Heart right ventricle (tissue), 16 donors: ENCODE measurements around the gene MXRA7. TPM values are rescaled to one million over a fixed set of nuclear protein-coding genes. Genes with fewer than 3 reads are reported as not detected.

Experiments used
- ATAC-seq, 8 donors: fragments of 200-7000 bp; cut with Tn5 transposase; one replicate each; pipeline ENCODE4 v1.9.1; 2020; ENCODE audit warnings: mild to moderate bottlenecking in 8 of 8, moderate library complexity in 8 of 8, moderate number of reproducible peaks in 1 of 8
- DNase-seq, 2 donors: peaks; one replicate each; pipeline ENCODE4 v3.0.0-alpha.2; 2020
- H3K27ac ChIP-seq, 10 donors: fragments of 200-600 bp; sonication (generic) in 2 of 10; one replicate each; pipeline versions ENCODE4 v1.5.0 to v1.8.0; 2020 to 2022; ENCODE audit warnings: mild to moderate bottlenecking in 3 of 10
- H3K27me3 ChIP-seq, 7 donors: fragments of 200-600 bp; one replicate each; pipeline ENCODE4 v1.8.0; 2021 to 2022; ENCODE audit warnings: mild to moderate bottlenecking in 2 of 7
- H3K36me3 ChIP-seq, 9 donors: fragments of 200-600 bp; sonication (generic) in 1 of 9; one replicate each; pipeline versions ENCODE4 v1.5.0 to v1.8.0; 2020 to 2022; ENCODE audit warnings: mild to moderate bottlenecking in 2 of 9
- H3K4me1 ChIP-seq, 9 donors: fragments of 200-600 bp; sonication (generic) in 1 of 9; one replicate each; pipeline versions ENCODE4 v1.5.0 to v1.8.0; 2020 to 2022; ENCODE audit warnings: mild to moderate bottlenecking in 4 of 9
- H3K4me3 ChIP-seq, 10 donors: fragments of 200-600 bp; sonication (generic) in 2 of 10; one replicate each; pipeline versions ENCODE4 v1.5.0 to v1.8.0; 2020 to 2022; ENCODE audit warnings: mild to moderate bottlenecking in 7 of 10, moderate library complexity in 2 of 10
- H3K9me3 ChIP-seq, 11 donors: fragments of 200-600 bp in 10 of 11; sonication (generic) in 2 of 11; one replicate each; pipeline versions ENCODE4 v1.5.0 to v1.8.0; 2013 to 2022; ENCODE audit warnings: mild to moderate bottlenecking in 2 of 11, control low read depth in 1 of 11, moderate library complexity in 1 of 11
- CTCF ChIP-seq, 9 donors: fragments of 200-600 bp; sonication (generic) in 2 of 9; IDR thresholded peaks; one replicate each; pipeline versions ENCODE4 v1.5.0 to v1.8.0; 2021 to 2022; ENCODE audit warnings: antibody characterized with exemption in 9 of 9, mild to moderate bottlenecking in 5 of 9, moderate library complexity in 1 of 9
- WGBS, 2 donors: extraction: QIAGEN DNeasy Blood & Tissue Kit; methylation state at CpG; one replicate each; pipeline ENCODE4 v1.1.7; 2013; ENCODE audit warnings: inconsistent platforms in 1 of 2; 5-methylcytosine and 5-hydroxymethylcytosine counted together
- intact Hi-C, 10 donors: fragments of 100-400 bp; cut with DNase I; formaldehyde crosslinking; loops; one replicate each; pipeline versions ENCODE4 v1.11.1 to v1.14.2; 2022
- polyA plus RNA-seq, 2 donors: library from polyadenylated mRNA; stranded (reverse); fragments of 200-250 nt; gene quantifications; one replicate each; pipeline ENCODE4 v1.2.3, GENCODE V29; 2013
- total RNA-seq, 10 donors: library from RNA; stranded (reverse); fragmentation: NEBNext Ultra II Directional in 3 of 10; extraction: Animal tissue kit (Norgen Biotek cat#: 25700) in 3 of 10; gene quantifications; one replicate each; pipeline versions ENCODE4 v1.2.1 to v1.2.4, GENCODE V29; 2021 to 2023
- donor health status: Arrhythmogenic right ventricular cardiomyopathy.
- donor health status: ischemic (EF 13 %, LVEDD 7.1; RV severe dilation, severe dysfunction).
- donor health status: healthy with polysubstance abuse.
- donor health status: DM: no; HTN: yes; CAD: no.
- donor health status: DM: no; HTN: no; CAD: no.
- donor health status: ischemic (EF 25% LVEDD 6.9; RV normal size, moderate dysfunction).
- donor health status: ischemic (EF 25% LVEDD 5.7; RV mildly dilated, moderate dysfunction).
- donor health status: healthy.
- donor health status: DM: yes; HTN: yes; CAD: no.
- donor health status: Ischemic cardiomyopathy.
- donor health status: ischemic (EF 35%, LVEDD 5.7; RV mildly dilated, moderate dysfunction).
- donor health status: nonischemic (EF 11% LVEDD 7.7; RV severe dilation, severe dysfunction).
- donor health status: DM: yes; HTN: yes; CAD: no.
- donor health status: PGD.
- donor health status: ischemic (EF 29% LVEDD 5.4; RV normal size, mild dysfunction).
- donor health status: nonischemic (EF 23%, LVEDD 6.1; RV moderate dilation, normal function).

The MXRA7 gene
- total and polyA plus RNA-seq, 12 donors: 121 to 586 (median 413) TPM

- peak in 5 of 8 donors; percentile 16 to 48 (median 40) for ATAC-seq
- intact Hi-C loops: no loop called here
- DNase-seq: no peak
- peak overlapping the region in 9 of 10 donors; percentile 3 to 53 (median 37) for H3K4me3 ChIP-seq
- no peaks in the 10 kb centered on the region for H3K36me3 ChIP-seq
- H3K27me3 ChIP-seq: no peaks in the 10 kb centered on the region
- H3K9me3 ChIP-seq: peaks cover 0 to 16% (median 9%) of the 10 kb centered on the region in 11 donors
- H3K4me1 ChIP-seq: peaks cover 0 to 35% (median 6%) of the 10 kb centered on the region in 9 donors
- WGBS, 2 donors: 70 to 90% methylated on average over 6 of the region's 6 CpGs
- peak overlapping the region; percentile 3 to 88 (median 78) for H3K27ac ChIP-seq
- TF ChIP-seq CTCF (IDR thresholded peaks at IDR 0.05): no peak
These were observed 67.8 kb downstream of the MXRA7 start for GRCh38 chr17:76642994-76643393.

- WGBS, 2 donors: 91 to 95% methylated on average over 5 of the region's 5 CpGs
- H3K27me3 ChIP-seq: no peaks in the 10 kb centered on the region
- H3K36me3 ChIP-seq: no peaks in the 10 kb centered on the region
- peak overlapping the region in 4 of 10 donors; percentile 76 to 88 (median 78) for H3K27ac ChIP-seq
- peaks cover 0 to 35% (median 6%) of the 10 kb centered on the region in 9 donors for H3K4me1 ChIP-seq
- TF ChIP-seq CTCF (IDR thresholded peaks at IDR 0.05): no peak
- peak overlapping the region in 7 of 10 donors; percentile 3 to 53 (median 45) for H3K4me3 ChIP-seq
- H3K9me3 ChIP-seq: peaks cover 0 to 14% (median 8%) of the 10 kb centered on the region in 11 donors
- intact Hi-C loops: no loop called here
- no peak for ATAC-seq
- DNase-seq: no peak
These were observed 68.7 kb downstream of the MXRA7 start for GRCh38 chr17:76642032-76642561.

- DNase-seq (no peak), ATAC-seq (no peak)
These were observed 69.3 kb downstream of the MXRA7 start for GRCh38 chr17:76641501-76641900.

More at GRCh38 chr17:76641501-76641900, 69.3 kb downstream of the MXRA7 start:
- no peak for TF ChIP-seq CTCF (IDR thresholded peaks at IDR 0.05)
- H3K9me3 ChIP-seq: peaks cover 0 to 8% (median 2%) of the 10 kb centered on the region in 11 donors
- 63 to 65% methylated on average over 3 of the region's 3 CpGs for WGBS, 2 donors
- peak overlapping the region in 3 of 10 donors; percentile 32 to 53 (median 45) for H3K4me3 ChIP-seq
- H3K4me1 ChIP-seq: peaks cover 0 to 35% (median 6%) of the 10 kb centered on the region in 9 donors
- H3K27ac ChIP-seq: no peak overlapping the region
- H3K36me3 ChIP-seq: no peaks in the 10 kb centered on the region
- no peaks in the 10 kb centered on the region for H3K27me3 ChIP-seq
- intact Hi-C loops: no loop called here
